ENCODE results near the gene AMFR. TPM values are rescaled to one million over a fixed set of nuclear protein-coding genes. Genes with fewer than 3 reads are reported as not detected.

The AMFR gene
- total RNA-seq, 2 experiments from 2014 or later: 50.0 to 55.5 TPM

- ATAC-seq (ENCODE audit: low read depth): no peak
- no peaks in the 10 kb centered on the region for H3K36me3 Mint-ChIP-seq
- POLR2A ChIA-PET: no interaction called here
Measured at GRCh38 chr16:56350491-56351405, 74.6 kb downstream of the AMFR start.

GRCh38 chr16:56349711-56350161 lies 75.6 kb downstream of the AMFR start:
- H3K4me3 Mint-ChIP-seq: no peak overlapping the region
- no peak for DNase-seq
- POLR2A ChIA-PET: no interaction called here
- H3K36me3 Mint-ChIP-seq: no peaks in the 10 kb centered on the region
- no peak overlapping the region for H3K27ac Mint-ChIP-seq
- H3K27me3 Mint-ChIP-seq: no peaks in the 10 kb centered on the region
- H3K9me3 Mint-ChIP-seq: no peaks in the 10 kb centered on the region
- ATAC-seq (ENCODE audit: low read depth): no peak
- peaks cover 3% of the 10 kb centered on the region for H3K4me1 Mint-ChIP-seq

More at GRCh38 chr16:56350491-56351405, 74.6 kb downstream of the AMFR start:
- no peaks in the 10 kb centered on the region for H3K9me3 Mint-ChIP-seq
- H3K4me1 Mint-ChIP-seq: peaks cover 5% of the 10 kb centered on the region
- H3K4me3 Mint-ChIP-seq: no peak overlapping the region
- H3K27me3 Mint-ChIP-seq: no peaks in the 10 kb centered on the region
- DNase-seq: no peak
- peak overlapping the region; percentile 47 for H3K27ac Mint-ChIP-seq

GRCh38 chr16:56349086-56349415 lies 76.3 kb downstream of the AMFR start:
- ATAC-seq (ENCODE audit: low read depth) (no peak), DNase-seq (no peak)
- POLR2A ChIA-PET: no interaction called here
- Mint-ChIP-seq H3K36me3 (no peaks in the 10 kb centered on the region), H3K4me3 (no peak overlapping the region), H3K27ac (no peak overlapping the region), H3K4me1 (peaks cover 1% of the 10 kb centered on the region), H3K9me3 (no peaks in the 10 kb centered on the region), H3K27me3 (no peaks in the 10 kb centered on the region)

- no peaks in the 10 kb centered on the region for H3K27me3 Mint-ChIP-seq
- no peak overlapping the region for H3K27ac Mint-ChIP-seq
- no peaks in the 10 kb centered on the region for H3K9me3 Mint-ChIP-seq
- no peaks in the 10 kb centered on the region for H3K36me3 Mint-ChIP-seq
- ATAC-seq (ENCODE audit: low read depth) (no peak), DNase-seq (no peak)
- POLR2A ChIA-PET: no interaction called here
- peaks cover 1% of the 10 kb centered on the region for H3K4me1 Mint-ChIP-seq
- no peak overlapping the region for H3K4me3 Mint-ChIP-seq
Measured at GRCh38 chr16:56348168-56349085, 76.9 kb downstream of the AMFR start.

- H3K4me1 Mint-ChIP-seq: peaks cover 1% of the 10 kb centered on the region
- ATAC-seq (ENCODE audit: low read depth): no peak
- DNase-seq: no peak
- POLR2A ChIA-PET: no interaction called here
- H3K9me3 Mint-ChIP-seq: no peaks in the 10 kb centered on the region
- H3K27me3 Mint-ChIP-seq: no peaks in the 10 kb centered on the region
- H3K4me3 Mint-ChIP-seq: no peak overlapping the region
- H3K36me3 Mint-ChIP-seq: no peaks in the 10 kb centered on the region
- no peak overlapping the region for H3K27ac Mint-ChIP-seq
Measured at GRCh38 chr16:56347670-56348069, 77.7 kb downstream of the AMFR start.

GRCh38 chr16:56347166-56347565 lies 78.2 kb downstream of the AMFR start:
- Mint-ChIP-seq H3K9me3 (no peaks in the 10 kb centered on the region), H3K4me3 (no peak overlapping the region), H3K4me1 (peaks cover 1% of the 10 kb centered on the region), H3K27me3 (no peaks in the 10 kb centered on the region), H3K27ac (no peak overlapping the region), H3K36me3 (no peaks in the 10 kb centered on the region)
- DNase-seq (no peak), ATAC-seq (ENCODE audit: low read depth) (no peak)
- POLR2A ChIA-PET: no interaction called here

- H3K27ac Mint-ChIP-seq: no peak overlapping the region
- H3K4me3 Mint-ChIP-seq: no peak overlapping the region
- POLR2A ChIA-PET: no interaction called here
- H3K27me3 Mint-ChIP-seq: no peaks in the 10 kb centered on the region
- H3K9me3 Mint-ChIP-seq: no peaks in the 10 kb centered on the region
- ATAC-seq (ENCODE audit: low read depth): no peak
- no peaks in the 10 kb centered on the region for H3K36me3 Mint-ChIP-seq
- H3K4me1 Mint-ChIP-seq: peaks cover 1% of the 10 kb centered on the region
- DNase-seq: no peak
Measured at GRCh38 chr16:56346131-56346890, 79.0 kb downstream of the AMFR start.

- POLR2A ChIA-PET: no interaction called here
- ATAC-seq (ENCODE audit: low read depth): no peak
Measured at GRCh38 chr16:56345406-56346050, 79.8 kb downstream of the AMFR start.

GRCh38 chr16:56344518-56345405 lies 80.6 kb downstream of the AMFR start:
- H3K9me3 Mint-ChIP-seq: no peaks in the 10 kb centered on the region
- no peak overlapping the region for H3K4me3 Mint-ChIP-seq
- H3K4me1 Mint-ChIP-seq: no peaks in the 10 kb centered on the region
- no peaks in the 10 kb centered on the region for H3K27me3 Mint-ChIP-seq
- no peaks in the 10 kb centered on the region for H3K36me3 Mint-ChIP-seq
- DNase-seq: no peak
- H3K27ac Mint-ChIP-seq: no peak overlapping the region
- no peak for ATAC-seq (ENCODE audit: low read depth)
- POLR2A ChIA-PET: no interaction called here

More at GRCh38 chr16:56345406-56346050, 79.8 kb downstream of the AMFR start:
- DNase-seq: no peak
- Mint-ChIP-seq H3K27me3 (no peaks in the 10 kb centered on the region), H3K27ac (no peak overlapping the region), H3K36me3 (no peaks in the 10 kb centered on the region), H3K9me3 (no peaks in the 10 kb centered on the region), H3K4me1 (no peaks in the 10 kb centered on the region), H3K4me3 (no peak overlapping the region)

- no peak overlapping the region for H3K27ac Mint-ChIP-seq
- no peaks in the 10 kb centered on the region for H3K9me3 Mint-ChIP-seq
- DNase-seq: no peak
- POLR2A ChIA-PET: no interaction called here
- no peaks in the 10 kb centered on the region for H3K4me1 Mint-ChIP-seq
- no peaks in the 10 kb centered on the region for H3K27me3 Mint-ChIP-seq
- H3K36me3 Mint-ChIP-seq: no peaks in the 10 kb centered on the region
- no peak for ATAC-seq (ENCODE audit: low read depth)
- H3K4me3 Mint-ChIP-seq: no peak overlapping the region
Measured at GRCh38 chr16:56343661-56344517, 81.5 kb downstream of the AMFR start.

GRCh38 chr16:56341656-56342399 lies 83.5 kb downstream of the AMFR start:
- H3K27ac Mint-ChIP-seq: no peak overlapping the region
- no peaks in the 10 kb centered on the region for H3K36me3 Mint-ChIP-seq
- no peaks in the 10 kb centered on the region for H3K27me3 Mint-ChIP-seq
- DNase-seq (no peak), ATAC-seq (ENCODE audit: low read depth) (no peak)
- no peaks in the 10 kb centered on the region for H3K4me1 Mint-ChIP-seq
- POLR2A ChIA-PET: no interaction called here
- no peak overlapping the region for H3K4me3 Mint-ChIP-seq
- H3K9me3 Mint-ChIP-seq: no peaks in the 10 kb centered on the region

All from activated naive CD8-positive, alpha-beta T cell treated with anti-CD3 and anti-CD28 coated beads, Interleukin-2, amount 10 ng/mL, durations not matched to agents 7 days and 5 days (primary cell).